HG02884 (cell line): Measurements from ENCODE around the gene ERG28.
"Not testable (repeated sequence)": the region's sequence is repeated elsewhere in the genome, so short reads cannot be mapped to it uniquely, and the experiment has no call there.

Experiments used
- ATAC-seq: cut with Tn5 transposase; IDR thresholded peaks from one replicate; pipeline ENCODE4 v1.9.1; 2021; ENCODE audit warnings: mild to moderate bottlenecking, moderate library complexity; ENCODE audit not compliant: unreplicated experiment

ERG28 gene, protein sequence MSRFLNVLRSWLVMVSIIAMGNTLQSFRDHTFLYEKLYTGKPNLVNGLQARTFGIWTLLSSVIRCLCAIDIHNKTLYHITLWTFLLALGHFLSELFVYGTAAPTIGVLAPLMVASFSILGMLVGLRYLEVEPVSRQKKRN

GRCh38 chr14:75660630-75661498 lies at the start of gene ERG28, which contains the start of gene TTLL5:
Gene ERG28 (minus strand): TSS chr14:75660876. CDS start chr14:75657502, 3,374 bp downstream.
Gene TTLL5 (plus strand): TSS chr14:75661246. CDS start chr14:75663150, 1,904 bp downstream.
- ATAC-seq, result peak; percentile 94

- no peak for ATAC-seq
These were observed 48.6 kb upstream of the ERG28 start for GRCh38 chr14:75709207-75709812.

- no peak for ATAC-seq
These were observed 44.3 kb upstream of the ERG28 start for GRCh38 chr14:75705014-75705413.

- no peak for ATAC-seq
These were observed 42.8 kb upstream of the ERG28 start for GRCh38 chr14:75703467-75703866.

DNA sequence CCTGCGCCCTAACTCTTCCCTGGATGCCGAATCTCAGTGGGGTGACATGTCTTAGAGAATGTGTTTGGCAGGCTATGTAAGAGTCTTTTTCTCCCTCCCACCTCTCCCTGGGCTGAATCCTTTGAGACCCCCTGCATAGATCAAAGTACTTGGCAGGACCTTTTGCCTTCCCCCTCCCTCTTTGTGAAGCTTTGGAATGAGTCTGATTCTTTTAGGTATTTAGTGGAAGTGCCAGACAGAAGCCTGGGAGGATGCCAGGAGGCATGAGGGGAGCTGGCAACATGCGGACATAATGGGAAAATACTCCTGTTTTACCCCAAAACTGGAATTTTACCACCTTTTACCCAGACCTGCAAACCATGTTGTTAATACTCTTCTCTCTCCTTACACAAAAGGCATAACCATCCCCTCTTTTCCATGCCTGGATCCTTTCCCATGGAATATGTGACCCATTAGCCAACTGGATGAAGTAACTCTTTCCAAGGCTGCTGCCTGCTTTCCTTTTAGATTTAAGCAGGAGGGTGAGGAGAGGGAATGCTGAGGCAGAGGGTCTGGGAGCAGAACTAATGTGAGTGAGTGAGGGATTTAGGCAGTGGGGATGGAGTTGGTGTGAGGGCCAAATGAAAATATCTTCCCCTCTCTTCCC lies 42.1 kb upstream of the ERG28 start:
- no peak for ATAC-seq

DNA sequence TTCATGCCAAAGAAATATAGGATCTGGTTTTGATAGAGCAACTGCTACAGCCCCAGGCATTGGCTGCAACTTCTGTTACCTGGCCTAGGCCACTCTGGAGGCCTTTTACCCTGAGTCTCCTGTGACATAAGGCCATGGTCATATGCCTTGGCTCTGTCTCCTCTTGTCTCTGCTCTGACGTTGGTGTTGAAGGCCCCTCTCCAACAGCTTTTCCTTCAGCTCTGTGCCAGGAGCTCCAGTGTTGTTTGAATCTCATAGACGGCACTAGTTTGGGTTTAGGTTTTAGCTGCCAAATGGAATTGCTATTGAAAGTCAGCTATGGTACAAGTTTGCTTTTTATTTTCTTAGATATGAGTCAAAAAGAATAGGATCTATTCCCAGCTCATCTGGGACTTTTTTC lies 41.4 kb upstream of the ERG28 start:
- no peak for ATAC-seq

- no peak for ATAC-seq
These were observed 39.6 kb upstream of the ERG28 start for GRCh38 chr14:75700295-75700694.

- no peak for ATAC-seq
These were observed 38.7 kb upstream of the ERG28 start for GRCh38 chr14:75699331-75699730.

DNA sequence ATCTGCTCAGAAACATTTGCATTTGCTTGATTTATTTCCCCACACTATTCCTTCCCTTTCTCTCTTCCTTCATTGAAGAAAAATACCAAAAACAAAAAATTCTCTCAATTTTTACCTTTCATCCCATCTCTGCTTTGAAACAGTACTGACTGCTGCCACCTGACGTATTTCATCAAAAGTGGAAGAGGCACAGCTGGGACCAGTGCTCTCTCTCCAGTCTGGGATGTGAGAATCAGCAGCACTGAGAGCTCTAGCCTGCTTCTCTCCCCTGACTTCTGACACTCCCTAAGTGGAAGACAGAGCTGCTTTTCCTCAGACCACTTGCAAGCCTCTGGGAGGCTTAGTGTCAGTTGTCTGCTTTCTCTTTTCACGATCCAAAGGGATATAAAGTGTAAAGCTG lies 37.2 kb upstream of the ERG28 start:
- no peak for ATAC-seq

DNA sequence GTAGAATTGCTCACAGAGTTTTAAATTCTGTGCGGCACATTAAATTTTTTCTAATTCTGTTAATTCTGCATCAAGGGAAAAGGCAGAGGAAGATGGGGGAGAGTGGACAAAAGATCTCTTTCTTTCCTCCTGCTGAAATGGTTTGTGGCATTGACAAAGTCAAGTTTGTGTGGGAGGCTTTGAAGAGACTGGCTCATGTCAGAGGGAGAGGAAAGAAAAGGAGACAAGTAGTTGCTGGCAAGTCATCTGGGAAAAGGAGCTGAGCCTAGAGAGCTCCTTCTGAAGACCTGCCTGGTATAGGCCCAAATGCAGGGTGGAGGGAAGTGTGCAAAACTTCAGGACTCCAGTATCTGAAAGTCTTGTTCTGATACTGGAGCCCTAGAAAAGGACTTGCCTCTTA lies 36.7 kb upstream of the ERG28 start:
- ATAC-seq, result no peak

DNA sequence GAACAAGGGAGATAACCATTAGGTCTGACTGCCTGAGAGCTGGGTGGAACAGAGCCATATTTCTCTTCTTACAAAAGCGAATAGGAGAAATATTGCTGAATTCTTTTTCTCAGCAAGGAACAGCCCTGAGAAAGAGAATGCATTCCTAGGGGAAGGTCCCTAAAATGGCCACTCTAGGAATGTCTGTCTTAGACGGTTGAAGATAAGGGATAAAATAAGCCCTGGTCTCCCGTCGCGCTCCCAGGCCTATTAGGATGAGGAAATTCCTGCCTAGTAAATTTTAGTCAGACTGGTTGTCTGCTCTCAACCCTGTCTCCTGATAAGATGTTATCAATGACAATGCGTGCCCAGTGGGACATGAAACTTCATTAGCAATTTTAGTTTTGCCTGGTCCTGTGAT lies 34.3 kb upstream of the ERG28 start:
- ATAC-seq, result not testable (repeated sequence)

DNA sequence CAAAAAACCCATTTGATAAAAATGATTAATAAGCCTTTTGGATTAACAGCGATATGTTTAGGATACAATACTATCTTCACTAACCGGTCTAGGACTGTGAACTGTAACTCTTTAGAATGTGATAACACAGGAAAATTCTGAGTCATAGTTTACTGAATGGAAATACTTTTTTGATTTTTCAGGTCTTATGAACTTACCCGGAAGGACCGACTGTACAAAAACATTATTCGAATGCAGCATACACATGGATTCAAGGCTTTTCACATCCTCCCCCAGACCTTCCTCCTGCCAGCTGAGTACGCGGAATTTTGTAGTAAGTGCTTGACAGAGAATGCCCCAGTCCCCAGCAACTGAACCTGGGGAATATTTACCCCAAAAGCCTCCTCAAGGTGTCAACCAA lies 29.3 kb upstream of the ERG28 start:
- no peak for ATAC-seq

DNA sequence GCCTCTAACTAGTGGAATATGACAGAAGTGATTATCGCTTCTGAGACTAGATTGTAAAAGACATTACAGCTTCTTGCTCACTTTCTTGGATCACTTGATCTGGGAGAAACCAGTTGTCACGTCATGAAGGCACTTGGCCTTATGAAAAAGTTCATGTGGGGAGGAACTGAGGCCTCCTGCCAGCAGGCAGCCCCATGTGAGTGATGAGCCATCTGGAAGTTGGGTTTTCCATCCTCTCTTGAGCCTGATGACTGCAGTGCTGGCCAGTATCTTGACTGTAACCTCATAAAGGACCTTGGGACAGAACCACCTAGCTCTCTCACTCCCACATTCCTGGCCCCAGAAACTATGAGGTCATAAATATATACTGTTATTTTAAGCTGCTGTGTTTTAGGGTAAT lies 28.3 kb upstream of the ERG28 start:
- ATAC-seq, result no peak

DNA sequence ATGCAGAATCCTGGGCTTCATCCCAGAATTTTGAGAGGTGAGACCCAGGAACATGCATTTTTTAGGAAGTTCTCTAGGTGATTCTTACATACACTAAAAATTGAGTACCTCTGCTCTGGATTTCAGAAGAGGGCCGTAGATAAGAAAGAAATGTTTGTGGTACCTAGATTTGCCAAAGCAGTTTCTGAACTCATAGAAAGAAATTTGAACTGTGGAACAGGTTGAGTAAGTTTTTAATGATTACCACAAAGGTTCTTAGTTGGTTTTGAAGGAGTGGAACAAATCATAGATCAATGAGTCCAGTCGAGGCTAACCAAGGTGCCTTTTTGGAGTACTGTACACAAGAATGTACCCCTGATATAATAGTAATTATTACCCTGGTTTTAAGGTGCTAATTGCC lies 25.2 kb upstream of the ERG28 start:
- ATAC-seq, result no peak

DNA sequence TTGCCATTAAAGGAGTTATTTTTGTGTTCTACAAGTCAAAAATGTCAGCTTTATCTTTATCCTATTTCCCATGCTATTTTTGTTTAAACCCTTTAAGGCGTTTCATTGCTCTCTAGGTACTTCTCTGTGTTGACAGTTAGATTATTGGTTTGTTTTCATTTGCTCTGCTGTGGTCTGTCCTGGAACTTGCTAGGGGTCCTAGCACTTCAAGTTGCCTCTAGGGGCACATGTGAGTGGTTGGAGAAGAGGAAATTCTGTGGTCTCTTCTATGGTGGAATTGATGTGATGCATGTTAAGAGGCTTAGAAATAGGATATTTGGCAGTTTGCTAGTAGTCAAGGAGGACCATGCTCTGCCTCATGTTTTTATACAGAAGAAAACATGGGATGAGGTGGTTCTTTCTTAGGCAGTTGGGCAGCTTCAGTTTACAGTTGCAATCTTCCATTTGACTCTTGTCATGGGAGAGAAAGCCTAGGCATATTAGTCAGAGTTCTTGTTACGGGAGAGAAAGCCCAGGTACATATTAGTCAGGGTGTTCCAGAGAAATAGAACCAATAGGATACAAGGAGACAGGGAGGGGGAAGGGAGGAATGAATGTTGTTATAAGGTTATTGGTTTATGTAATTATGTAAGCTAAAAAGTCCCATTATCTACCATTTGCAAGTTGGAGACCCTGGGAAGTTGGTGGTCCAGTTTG lies 14.7 kb upstream of the ERG28 start:
- ATAC-seq, result no peak

GRCh38 chr14:75673345-75674035 lies 12.8 kb upstream of the ERG28 start:
- ATAC-seq, result peak; percentile 66

GRCh38 chr14:75672605-75673192 lies 12.0 kb upstream of the ERG28 start:
- ATAC-seq, result no peak

- ATAC-seq, result no peak
These were observed 6.6 kb upstream of the ERG28 start for GRCh38 chr14:75667099-75667765.

GRCh38 chr14:75662966-75663365 lies 2.3 kb upstream of the ERG28 start:
- no peak for ATAC-seq

DNA sequence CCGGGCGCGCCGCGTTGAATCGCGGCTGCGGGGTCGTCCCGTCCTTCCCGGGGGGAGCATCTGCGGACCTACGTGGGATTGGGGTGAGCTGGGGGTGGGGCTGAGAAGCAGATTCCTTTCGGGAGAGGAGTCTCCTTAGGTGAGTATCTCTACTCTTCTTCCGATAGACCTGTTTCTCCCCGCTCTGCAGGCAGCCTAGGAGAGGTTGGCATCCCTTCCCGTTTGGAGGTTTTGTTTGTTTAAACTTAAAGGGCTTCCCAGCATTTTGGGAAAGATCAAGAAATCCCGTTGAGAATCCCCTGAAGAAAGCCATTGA lies 781 bp upstream of the ERG28 start:
- no peak for ATAC-seq
